Activated CD4-positive, alpha-beta T cell treated with anti-CD3 and anti-CD28 coated beads, Interleukin-2, Interleukin-4, amounts not matched to agents 100 ng/mL and 50 ng/mL, durations not matched to agents 16 hours and 8 hours (primary cell): ENCODE data around the gene OSBPL10.
A peak's percentile ranks its signal among the peaks of the same experiment; 100 is the strongest.

Experiments
- DNase-seq: peaks from one replicate; pipeline ENCODE4 v3.0.0-alpha.2; 2020; ENCODE audit warnings: low spot score

Gene OSBPL10

DNA sequence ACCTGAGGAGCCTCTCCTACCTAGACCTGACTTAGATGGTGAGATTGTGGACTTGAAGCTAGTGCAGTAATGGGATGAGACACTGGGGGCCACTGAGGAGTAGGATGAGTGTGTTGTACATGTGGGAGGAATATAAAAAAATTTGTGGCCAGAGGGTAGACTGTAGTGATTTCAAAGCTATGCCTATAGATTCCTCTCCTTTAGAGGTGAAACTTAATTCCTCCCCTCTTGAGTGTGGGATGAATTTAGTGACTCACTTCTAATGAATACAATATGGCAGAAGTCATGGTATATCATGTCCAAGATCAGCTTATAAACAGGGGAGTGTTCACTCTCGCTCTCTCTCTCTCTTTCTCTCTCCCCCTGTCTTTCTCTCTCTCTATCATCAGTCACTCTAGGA is 7.2 kb upstream of the OSBPL10 start:
- no peak for DNase-seq

DNA sequence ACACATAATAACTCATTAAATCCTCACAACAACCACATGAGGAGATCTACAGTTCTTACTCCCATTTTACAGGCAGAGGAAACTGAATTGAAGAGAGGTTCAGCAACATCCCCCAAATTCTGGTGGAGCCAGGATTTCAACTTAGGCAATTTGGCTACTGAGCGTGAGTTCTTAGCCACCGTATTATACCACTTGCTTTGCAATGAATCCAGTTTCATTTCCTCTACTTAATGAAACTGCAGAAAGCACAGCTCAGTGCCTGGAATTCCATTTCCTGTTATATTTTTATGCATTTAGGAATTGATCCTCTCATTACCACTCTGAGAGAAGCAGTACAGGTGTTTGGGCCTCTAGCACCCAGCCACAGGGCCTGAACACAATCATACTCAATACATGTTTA is 4.8 kb upstream of the OSBPL10 start:
- no peak for DNase-seq

DNA sequence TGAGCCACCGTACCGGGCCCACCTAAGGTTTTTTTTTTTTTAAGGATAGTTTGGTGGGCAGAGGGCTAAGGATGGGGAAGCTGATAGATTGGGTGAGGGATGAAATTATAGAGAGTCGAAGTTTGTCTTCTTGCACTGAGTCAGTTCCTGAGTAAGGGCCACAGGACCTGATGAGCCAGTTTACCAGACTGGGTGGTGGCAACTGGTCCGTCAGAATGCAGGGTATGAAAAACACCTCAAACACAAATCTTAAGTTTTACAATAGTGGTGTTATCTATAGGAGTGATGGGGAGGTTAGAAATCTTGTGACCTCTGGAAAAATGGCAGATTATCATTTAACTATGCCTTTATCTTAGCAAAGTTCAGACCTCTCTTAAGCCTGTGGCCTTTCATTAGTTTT is 3.3 kb upstream of the OSBPL10 start:
- DNase-seq, result no peak

DNA sequence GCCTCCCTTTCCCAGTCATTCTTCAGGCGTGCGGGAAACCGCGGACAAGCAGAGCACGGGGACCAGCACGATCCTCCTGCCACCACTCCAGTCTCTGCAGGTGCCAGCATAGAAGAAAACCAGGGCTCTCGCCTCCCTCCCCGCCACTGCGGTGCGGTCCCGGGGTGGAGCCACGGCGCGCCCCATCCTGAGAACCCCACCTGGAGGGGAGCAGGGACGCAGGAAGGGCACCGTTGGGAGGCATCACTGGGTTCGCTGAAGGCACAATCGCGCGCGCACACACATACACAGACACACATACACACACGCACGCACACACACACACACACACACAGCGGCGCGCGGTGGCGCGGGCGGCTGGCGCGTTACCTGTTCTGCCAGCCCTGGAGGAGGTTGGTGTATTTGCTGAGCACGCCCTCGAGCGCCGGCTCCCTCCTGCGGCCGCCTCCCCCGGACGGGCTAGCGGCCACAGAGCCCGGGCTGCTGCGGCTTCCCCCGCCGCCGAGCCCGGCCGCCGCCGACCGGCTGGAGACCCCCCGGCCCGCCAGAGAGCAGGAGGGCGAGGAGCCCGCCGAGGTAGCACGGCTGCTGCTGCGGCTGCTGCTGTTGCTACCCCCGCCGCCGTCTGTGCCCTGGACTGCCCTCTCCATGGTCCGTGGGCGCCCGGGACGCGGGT is 394 bp downstream of the OSBPL10 start:
- DNase-seq, result peak; percentile 43

DNA sequence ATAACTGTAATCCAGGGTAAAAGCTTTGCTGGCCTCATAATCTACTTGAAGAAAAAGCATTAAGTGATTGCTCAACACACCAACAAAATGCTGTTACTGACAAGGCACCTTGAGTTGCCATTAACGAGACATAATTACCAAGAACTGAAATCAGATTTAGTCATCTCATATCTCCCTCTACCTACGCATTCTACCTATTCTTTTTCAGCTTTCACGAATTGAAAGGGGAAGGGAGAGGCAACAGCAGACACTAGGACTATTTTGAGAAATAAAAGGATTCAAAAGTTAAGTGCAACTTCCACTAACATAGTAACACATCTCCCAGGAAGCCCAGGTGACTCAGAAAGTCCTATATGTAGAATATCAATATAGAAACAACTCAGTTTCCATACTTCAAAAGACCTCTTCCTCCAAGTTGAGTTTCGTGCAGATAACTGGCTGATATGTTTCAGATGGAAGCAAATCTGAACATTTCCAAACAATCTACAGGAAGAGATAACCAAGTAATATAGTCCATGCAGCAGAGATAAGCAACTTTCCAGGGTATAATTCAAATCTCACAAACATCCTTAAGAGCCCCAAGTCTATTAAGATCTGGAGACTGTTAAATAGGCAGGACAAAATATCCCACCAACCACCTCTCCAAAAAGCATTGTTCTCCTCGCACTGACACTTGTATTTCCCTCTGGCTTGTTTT is 1.9 kb downstream of the OSBPL10 start:
- DNase-seq, result peak; percentile 67

DNA sequence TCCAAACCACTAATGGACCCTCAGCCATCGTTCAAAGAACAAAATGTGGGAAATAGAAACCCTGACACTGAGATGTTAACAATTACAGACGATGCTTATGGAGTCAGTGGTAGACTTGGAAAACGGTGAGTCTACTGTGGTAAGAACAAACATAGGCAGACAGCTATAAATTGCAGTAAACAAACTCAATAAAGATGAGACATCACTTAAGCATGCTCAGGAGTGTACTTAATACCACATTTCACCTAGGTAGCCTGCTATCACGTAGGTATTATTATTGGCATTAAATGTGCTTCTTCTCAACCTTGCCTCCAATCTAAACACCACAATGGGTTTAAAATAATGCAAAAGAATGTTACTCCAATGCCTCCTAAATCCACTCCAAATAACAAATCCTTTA is 2.5 kb downstream of the OSBPL10 start:
- no peak for DNase-seq

DNA sequence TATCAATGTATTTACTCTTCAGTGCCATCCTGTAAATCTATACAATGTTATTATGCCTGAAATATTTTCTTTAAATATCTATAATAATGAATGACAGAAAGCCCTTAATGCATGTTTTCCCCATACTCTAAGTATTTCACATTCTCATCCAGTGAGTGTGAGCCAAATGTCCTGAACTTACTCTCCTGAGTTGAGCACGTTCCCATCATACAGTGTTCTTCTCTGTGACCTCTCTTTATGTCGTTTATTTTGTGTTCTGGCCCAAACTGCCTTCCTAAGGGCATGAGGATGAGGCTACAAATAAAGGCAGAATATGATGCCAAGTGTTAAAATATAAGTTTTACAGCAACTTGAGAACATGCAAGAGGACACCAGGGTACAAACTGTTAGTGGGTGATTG is 3.3 kb downstream of the OSBPL10 start:
- DNase-seq, result no peak

DNA sequence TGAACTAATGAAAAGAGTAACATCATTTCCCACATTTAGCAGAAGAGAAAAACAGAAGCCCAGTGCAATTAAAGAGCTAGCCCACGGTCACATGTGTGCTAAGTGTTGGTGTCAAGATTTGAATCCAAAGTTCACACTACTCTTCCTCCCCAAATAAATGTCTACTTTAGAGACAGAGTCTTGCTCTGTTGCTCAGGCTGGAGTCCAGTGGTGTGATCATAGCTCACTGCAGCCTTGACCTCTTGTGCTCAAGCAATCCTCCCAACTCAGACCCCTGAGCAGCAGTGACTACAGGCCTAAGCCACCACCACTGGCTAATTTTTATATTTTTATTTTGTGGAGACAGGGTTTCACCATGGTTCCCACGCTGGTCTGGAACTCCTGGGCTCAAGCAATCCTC is 4.8 kb downstream of the OSBPL10 start:
- no peak for DNase-seq

DNA sequence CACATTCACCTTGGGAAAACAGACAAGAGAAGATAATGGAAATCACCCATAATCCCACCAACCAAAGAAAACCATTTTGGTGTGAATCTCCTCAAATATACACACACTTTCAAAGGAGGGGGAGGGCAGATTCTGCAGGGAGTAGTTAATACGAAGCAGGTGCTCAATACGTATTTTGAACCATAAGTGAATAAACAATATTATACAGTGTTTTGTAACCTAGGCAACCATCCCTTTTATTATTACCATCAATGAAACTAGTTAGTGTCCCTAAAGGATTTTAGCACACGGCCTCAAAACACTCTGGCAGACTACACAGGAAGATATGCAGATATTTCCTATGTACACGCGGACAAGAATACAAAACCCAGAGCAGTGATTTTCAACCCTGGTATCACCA is 6.1 kb downstream of the OSBPL10 start:
- no peak for DNase-seq

DNA sequence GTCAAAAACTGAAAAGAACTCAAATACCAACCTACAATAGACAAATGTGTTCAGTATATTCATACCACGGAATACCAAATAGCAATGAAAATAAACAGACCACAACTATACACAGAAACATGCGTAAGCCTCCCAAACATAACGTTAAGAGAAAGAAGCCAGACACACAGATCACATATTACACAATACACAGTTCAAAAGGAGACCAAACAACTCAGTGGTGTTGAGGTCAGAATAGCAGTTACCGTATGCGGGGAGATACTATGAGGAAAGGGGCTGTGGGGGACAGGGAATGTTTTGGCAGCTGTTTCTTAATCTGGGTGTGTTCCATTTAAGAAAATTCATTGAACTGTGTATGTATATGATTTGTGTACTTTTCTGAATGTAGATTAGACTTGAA is 6.6 kb downstream of the OSBPL10 start:
- no peak for DNase-seq

DNA sequence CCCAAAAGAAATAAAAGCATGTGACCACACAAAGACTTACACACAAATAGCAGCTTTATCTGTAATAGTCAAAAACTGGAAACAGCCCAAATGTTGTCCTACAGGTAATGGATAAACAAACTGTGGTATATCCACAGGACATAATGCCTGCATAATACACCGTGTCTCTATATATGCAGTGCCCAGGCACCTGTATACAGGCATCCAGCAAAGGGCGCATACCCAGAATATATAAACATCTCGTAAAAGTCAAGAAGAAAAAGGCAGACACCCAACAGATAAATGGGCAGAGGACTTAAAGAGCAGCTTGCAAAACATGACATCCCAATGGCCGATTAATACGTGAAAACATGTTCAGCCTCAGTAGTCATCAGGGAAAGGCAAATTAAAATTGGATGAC is 7.2 kb downstream of the OSBPL10 start:
- no peak for DNase-seq

DNA sequence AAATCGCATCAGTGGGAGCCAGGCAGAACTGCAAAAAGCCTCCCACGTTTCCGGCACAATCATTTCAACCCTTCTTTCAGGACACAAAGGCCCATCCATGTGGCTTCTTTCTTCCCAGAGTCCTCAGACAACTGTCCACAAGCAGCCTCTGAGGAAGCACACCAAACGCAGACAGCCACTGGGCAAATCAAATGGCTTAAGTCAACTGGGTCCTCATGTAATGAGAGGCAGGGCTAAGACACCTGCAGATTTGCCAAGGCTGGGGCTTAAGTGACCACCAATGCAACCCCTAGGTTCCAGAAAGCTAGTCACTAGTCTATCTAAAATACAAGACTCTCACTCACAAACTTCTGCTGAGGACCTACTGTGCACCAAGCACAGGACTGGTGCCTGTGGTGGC is 8.0 kb downstream of the OSBPL10 start:
- no peak for DNase-seq

DNA sequence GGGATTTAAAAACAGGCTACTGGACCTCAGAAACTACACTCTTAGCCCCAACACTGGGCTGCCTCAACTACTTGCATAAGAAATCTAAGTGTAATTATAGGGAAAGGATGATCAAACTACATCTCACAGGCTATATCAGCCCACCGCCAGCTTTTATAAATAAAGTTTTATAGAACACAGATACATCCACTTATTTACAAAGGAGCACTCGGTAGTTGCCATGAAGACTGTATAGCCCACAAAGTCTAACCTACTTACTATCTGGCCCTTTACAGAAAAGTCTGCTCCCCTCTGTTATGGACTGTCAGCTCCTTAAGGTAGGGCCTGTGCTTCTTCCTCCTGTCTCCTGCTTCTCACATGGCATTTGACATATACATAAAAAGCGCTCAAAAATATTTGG is 9.5 kb downstream of the OSBPL10 start:
- no peak for DNase-seq

DNA sequence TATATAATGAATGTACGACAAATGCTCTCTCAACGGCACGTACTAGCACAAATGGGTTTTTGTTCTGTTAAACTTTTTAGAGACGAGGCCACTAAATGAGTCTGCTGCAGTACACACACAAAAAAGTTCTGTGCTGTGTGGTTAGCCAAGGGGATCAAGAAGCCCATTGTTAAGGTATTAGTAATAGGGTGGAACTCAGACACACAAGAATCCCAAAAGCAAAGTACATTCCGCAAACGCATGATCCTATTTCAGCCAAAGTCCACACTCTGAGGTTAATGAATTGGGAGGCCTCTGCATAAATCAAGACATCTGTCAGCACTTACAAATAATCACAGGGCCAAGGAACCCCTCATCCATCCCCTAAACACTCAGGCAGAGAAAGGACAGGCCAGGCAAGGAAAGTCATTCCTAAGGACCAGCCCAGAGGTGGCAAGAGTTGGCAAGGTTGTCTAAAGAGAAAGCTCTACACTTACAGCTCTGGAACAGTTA is 12.1 kb downstream of the OSBPL10 start:
- DNase-seq, result no peak

DNA sequence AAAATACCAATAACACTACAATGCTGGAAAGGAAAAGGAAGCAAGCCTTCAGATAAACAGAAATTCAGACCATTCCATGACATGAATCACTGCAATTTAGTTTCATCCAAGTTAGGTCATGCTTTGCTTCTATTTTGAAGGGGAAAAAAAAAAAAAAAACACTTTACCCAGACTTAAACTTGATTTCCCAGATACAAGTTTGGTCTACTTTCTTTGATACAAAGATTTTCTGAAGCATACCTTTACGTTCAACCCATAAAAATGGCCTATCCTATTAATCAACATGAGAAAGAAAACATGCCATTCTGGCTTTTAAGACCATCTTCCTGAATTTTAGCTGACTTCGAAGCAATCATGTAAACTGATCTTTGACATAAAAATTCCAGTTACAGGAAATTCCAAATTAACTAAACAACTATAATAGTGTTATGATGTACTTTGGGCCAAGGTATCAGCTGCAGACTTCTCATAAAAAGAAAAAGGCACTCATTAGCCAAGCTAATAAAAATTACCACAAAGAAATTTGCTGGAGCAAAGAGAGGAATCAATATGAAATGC is 12.6 kb downstream of the OSBPL10 start:
- no peak for DNase-seq

DNA sequence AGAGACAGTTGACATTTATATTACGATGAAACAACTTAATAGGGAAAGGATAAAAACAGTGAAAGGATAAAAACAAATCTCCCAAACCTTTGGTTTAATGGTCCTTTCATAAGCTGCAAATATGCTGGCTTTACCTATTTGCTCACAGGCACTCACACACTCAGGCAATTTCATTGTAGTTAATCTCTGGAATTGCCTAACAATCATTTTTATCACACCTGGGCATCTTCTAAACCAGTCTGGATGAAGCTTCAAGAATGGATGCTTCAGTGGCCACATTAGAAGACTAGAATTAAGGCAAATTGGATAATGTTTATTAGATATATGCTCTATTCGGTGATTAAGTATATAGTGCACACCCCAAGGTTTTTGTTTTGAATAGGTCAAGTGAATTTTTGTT is 13.5 kb downstream of the OSBPL10 start:
- no peak for DNase-seq

DNA sequence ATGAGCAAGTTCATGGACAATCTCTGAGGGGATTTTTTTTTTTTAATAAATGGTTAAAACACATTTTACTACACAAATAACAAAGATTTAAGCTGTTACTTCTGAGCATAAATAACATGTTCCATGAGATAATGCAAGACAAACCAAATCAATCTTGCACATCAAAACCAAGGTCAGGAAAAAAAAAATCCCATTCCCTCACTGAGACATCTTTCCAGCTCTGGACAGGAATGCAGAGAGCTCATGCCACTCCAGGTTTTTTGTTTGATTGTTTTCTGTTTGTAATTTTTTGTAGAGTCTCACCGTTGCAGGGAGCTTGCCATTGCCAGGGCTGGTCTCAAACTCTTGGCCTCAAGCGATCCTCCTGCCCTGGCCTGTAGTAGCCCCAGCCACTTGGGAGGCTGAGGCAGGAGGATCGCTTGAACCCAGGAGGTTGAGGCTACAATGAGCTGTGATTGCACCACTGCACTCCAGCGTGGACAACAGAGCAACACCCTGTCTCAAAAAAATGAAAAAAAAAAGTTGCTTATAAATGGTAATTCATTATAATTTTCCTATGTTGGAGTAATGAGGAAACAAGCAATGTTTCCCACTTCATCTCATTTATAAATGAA is 14.0 kb downstream of the OSBPL10 start:
- DNase-seq, result no peak

DNA sequence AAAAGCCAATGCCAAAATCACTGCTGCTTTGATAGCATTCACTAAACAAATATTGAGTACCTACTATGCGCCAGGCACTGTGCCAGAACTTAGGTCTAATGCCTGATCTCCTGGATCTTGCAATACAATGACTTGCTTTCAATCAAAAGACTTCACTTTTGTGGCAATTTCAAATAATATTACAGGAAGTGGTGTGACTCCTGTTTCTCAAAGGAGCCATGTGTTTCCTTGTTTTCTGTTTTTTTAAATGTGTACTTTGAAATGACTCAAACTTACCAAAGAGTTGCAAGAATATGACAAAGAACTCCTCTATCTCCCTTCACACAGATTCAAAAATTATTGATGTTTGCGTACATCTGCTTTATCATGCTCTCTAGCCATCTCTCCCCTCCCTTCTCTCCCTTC is 18.3 kb downstream of the OSBPL10 start:
- peak; percentile 11 for DNase-seq

DNA sequence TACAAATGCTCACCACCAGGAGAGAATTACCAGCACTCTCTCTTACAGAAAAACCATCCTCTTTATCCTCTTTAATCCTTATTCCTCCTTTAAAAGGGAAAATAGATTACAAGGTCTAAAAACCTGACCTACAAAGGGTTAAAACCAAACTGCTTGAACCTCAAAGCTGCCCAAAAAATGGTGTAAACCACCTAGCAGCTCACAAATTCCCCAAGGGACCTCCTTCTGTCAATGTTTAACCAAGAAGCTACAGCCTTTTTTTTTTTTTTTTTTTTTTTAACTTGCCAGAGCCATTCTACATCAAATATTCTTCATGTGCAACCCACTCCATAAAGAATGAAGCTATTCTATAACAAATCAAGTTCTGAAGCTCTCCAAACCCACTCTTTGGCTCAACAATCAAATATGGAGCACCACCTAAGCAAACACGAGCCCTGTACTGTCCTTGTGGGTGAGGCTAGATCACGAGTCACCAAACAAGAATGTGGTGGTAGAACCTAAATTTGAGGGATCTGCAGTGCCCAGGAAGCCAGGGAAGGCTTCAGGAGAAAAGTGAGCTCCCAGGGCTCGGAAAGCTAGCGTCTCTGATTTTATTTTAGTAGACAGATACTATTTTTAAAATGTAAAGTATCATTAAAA is 20.1 kb downstream of the OSBPL10 start:
- no peak for DNase-seq

DNA sequence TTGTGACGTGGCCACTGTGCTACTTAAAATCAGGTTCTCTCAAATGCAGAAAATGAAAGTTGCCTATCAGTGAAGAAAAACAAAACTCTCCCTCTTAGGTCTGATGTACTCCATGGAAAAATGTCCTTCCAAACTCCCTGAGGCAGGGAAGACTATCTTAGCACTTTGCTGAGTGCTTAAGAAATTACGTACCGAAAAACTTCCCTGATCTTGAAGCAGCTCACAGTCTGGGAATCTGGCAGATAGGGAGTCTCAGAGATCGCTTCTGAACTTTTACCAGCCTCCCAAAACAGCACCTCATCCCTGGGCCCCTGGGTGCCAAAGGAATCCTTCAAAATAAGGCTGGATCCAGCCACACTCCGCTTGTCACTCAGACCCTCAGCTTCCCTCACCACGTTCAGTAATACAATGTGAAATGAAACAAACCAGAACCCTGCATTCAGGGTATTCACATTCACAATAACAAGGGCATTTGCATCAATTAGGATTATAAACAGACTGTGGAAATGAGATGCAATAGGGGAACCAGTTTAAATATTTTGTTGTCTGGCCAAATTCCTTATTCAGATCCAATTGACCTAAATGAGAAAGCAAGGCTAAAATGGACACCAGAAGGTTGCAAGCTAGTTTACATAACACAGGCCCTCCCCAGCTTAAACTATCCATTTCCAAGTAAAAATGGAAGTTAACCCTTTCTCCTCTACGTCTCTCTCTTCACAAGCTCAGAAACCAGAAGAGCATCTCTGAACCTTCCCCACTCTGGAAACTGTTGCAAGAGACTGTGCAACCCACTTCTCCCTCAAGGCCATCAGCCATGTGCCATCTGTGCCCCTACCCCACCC is 20.9 kb downstream of the OSBPL10 start:
- no peak for DNase-seq

DNA sequence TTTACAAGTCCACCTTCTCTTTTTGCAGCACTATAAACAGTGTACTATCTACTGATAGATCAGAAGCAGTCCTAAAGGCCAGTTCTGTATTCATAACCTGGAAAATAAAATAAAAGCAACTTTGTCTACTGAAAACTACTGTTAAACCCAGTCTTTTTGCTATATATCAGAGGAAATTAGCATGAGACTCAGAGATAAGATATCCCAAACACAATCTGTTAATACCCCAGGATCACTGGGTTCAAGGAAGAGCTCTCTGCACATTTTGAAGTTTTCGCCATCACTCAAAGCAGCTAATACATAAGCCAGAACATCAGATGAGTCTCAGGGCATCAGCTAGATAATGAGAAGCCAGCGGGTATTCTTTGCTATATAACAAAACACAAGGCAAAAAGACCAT is 21.8 kb downstream of the OSBPL10 start:
- DNase-seq, result no peak

DNA sequence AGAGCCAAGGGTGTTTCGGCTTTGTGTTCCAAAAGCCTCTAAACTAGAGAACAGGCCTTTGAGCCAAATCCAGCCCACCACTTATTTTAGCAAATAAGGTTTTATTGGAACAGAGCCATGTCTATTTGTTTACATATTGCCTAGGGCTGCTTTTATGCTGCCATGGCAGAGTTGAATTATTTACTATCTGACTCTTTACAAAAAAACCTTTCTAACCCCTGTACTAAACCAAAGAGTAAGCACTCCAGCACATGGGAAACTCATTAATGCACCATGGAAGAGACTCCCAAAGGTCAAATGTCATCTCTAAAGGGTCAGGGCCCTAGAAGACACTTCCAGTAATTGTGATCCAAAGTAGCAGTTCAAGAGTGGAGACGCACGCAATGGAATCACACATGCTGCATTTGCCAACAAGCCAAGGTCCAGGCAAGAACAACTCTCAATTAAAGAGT is 22.3 kb downstream of the OSBPL10 start:
- DNase-seq, result no peak
